Measurements from ENCODE around the gene TP53I11. TPM values are rescaled to one million over a fixed set of nuclear protein-coding genes. Genes with fewer than 3 reads are reported as not detected.

The TP53I11 gene
- polyA plus RNA-seq, 1 donor from 2014 or later: 44.0 TPM

- H3K27me3 Mint-ChIP-seq: peaks cover 3% of the 10 kb centered on the region
- no peak overlapping the region for H3K4me3 Mint-ChIP-seq
- H3K36me3 Mint-ChIP-seq: peaks cover 1% of the 10 kb centered on the region
- peaks cover 8 to 10% (median 9%) of the 10 kb centered on the region in 3 donors for H3K4me1 Mint-ChIP-seq
- peak overlapping the region in 1 of 3 donors; percentile 63 for H3K27ac Mint-ChIP-seq
- no peaks in the 10 kb centered on the region for H3K9me3 Mint-ChIP-seq
Observed at GRCh38 chr11:44910591-44910990, 40.1 kb downstream of the TP53I11 start.

GRCh38 chr11:44909557-44909956 is 41.1 kb downstream of the TP53I11 start:
- Mint-ChIP-seq H3K4me3 (no peak overlapping the region), H3K27me3 (peaks cover 3% of the 10 kb centered on the region), H3K27ac (peak overlapping the region in 1 of 3 donors; percentile 50), H3K36me3 (peaks cover 1% of the 10 kb centered on the region), H3K9me3 (no peaks in the 10 kb centered on the region), H3K4me1 (peaks cover 5 to 13% (median 10%) of the 10 kb centered on the region in 3 donors)

GRCh38 chr11:44906649-44907048 is 44.0 kb downstream of the TP53I11 start:
- Mint-ChIP-seq H3K9me3 (no peaks in the 10 kb centered on the region), H3K27me3 (peaks cover 3% of the 10 kb centered on the region), H3K4me3 (no peak overlapping the region), H3K4me1 (peaks cover 5 to 13% (median 10%) of the 10 kb centered on the region in 3 donors), H3K36me3 (peaks cover 1% of the 10 kb centered on the region), H3K27ac (no peak overlapping the region)

- Mint-ChIP-seq H3K9me3 (no peaks in the 10 kb centered on the region), H3K27me3 (peaks cover 3% of the 10 kb centered on the region), H3K4me1 (peaks cover 0 to 10% (median 6%) of the 10 kb centered on the region in 3 donors), H3K36me3 (peaks cover 1% of the 10 kb centered on the region), H3K4me3 (peak overlapping the region in 1 of 4 donors; percentile 60), H3K27ac (peak overlapping the region in 1 of 3 donors; percentile 64)
Observed at GRCh38 chr11:44905131-44905866, 45.4 kb downstream of the TP53I11 start.

- peaks cover 3% of the 10 kb centered on the region for H3K36me3 Mint-ChIP-seq
- peaks cover 3% of the 10 kb centered on the region for H3K27me3 Mint-ChIP-seq
- H3K4me3 Mint-ChIP-seq: no peak overlapping the region
- H3K27ac Mint-ChIP-seq: no peak overlapping the region
- peaks cover 0 to 10% (median 6%) of the 10 kb centered on the region in 3 donors for H3K4me1 Mint-ChIP-seq
- H3K9me3 Mint-ChIP-seq: no peaks in the 10 kb centered on the region
Observed at GRCh38 chr11:44904261-44905020, 46.2 kb downstream of the TP53I11 start.

GRCh38 chr11:44903518-44903917 is 47.2 kb downstream of the TP53I11 start:
- Mint-ChIP-seq H3K9me3 (peaks cover 0 to 4% (median 0%) of the 10 kb centered on the region in 3 donors), H3K36me3 (peaks cover 3% of the 10 kb centered on the region), H3K4me1 (peaks cover 0 to 10% (median 6%) of the 10 kb centered on the region in 3 donors), H3K4me3 (no peak overlapping the region), H3K27ac (no peak overlapping the region), H3K27me3 (peaks cover 3% of the 10 kb centered on the region)

- Mint-ChIP-seq H3K27me3 (peaks cover 3% of the 10 kb centered on the region), H3K36me3 (peaks cover 2% of the 10 kb centered on the region), H3K4me1 (peaks cover 0 to 10% (median 6%) of the 10 kb centered on the region in 3 donors), H3K9me3 (peaks cover 0 to 4% (median 0%) of the 10 kb centered on the region in 3 donors), H3K4me3 (no peak overlapping the region), H3K27ac (no peak overlapping the region)
Observed at GRCh38 chr11:44903035-44903434, 47.6 kb downstream of the TP53I11 start.

GRCh38 chr11:44901786-44902185 is 48.9 kb downstream of the TP53I11 start:
- no peak overlapping the region for H3K4me3 Mint-ChIP-seq
- H3K27me3 Mint-ChIP-seq: peaks cover 3% of the 10 kb centered on the region
- peak overlapping the region in 1 of 3 donors; percentile 83 for H3K27ac Mint-ChIP-seq
- peaks cover 0 to 4% (median 0%) of the 10 kb centered on the region in 3 donors for H3K9me3 Mint-ChIP-seq
- peaks cover 0 to 10% (median 7%) of the 10 kb centered on the region in 3 donors for H3K4me1 Mint-ChIP-seq
- peaks cover 2% of the 10 kb centered on the region for H3K36me3 Mint-ChIP-seq

- H3K36me3 Mint-ChIP-seq: peaks cover 2% of the 10 kb centered on the region
Observed at GRCh38 chr11:44901120-44901633, 49.5 kb downstream of the TP53I11 start.

GRCh38 chr11:44899959-44900358 is 50.7 kb downstream of the TP53I11 start:
- Mint-ChIP-seq H3K4me1 (peaks cover 0 to 1% (median 0%) of the 10 kb centered on the region in 3 donors), H3K27ac (no peak overlapping the region), H3K27me3 (peaks cover 2% of the 10 kb centered on the region), H3K36me3 (peaks cover 2% of the 10 kb centered on the region), H3K4me3 (no peak overlapping the region), H3K9me3 (peaks cover 0 to 4% (median 0%) of the 10 kb centered on the region in 3 donors)

More at GRCh38 chr11:44901120-44901633, 49.5 kb downstream of the TP53I11 start:
- H3K9me3 Mint-ChIP-seq: peaks cover 0 to 4% (median 0%) of the 10 kb centered on the region in 3 donors
- H3K27ac Mint-ChIP-seq: no peak overlapping the region
- peaks cover 0 to 10% (median 7%) of the 10 kb centered on the region in 3 donors for H3K4me1 Mint-ChIP-seq
- no peak overlapping the region for H3K4me3 Mint-ChIP-seq
- H3K27me3 Mint-ChIP-seq: peaks cover 3% of the 10 kb centered on the region

GRCh38 chr11:44893846-44894617 is 56.7 kb downstream of the TP53I11 start:
- H3K36me3 Mint-ChIP-seq: no peaks in the 10 kb centered on the region
- peaks cover 0 to 4% (median 0%) of the 10 kb centered on the region in 3 donors for H3K9me3 Mint-ChIP-seq
- H3K27ac Mint-ChIP-seq: peak overlapping the region in 1 of 3 donors; percentile 2
- H3K27me3 Mint-ChIP-seq: peaks cover 2% of the 10 kb centered on the region
- peaks cover 0 to 1% (median 0%) of the 10 kb centered on the region in 3 donors for H3K4me1 Mint-ChIP-seq
- no peak overlapping the region for H3K4me3 Mint-ChIP-seq

GRCh38 chr11:44893308-44893822 is 57.3 kb downstream of the TP53I11 start:
- H3K9me3 Mint-ChIP-seq: no peaks in the 10 kb centered on the region
- peaks cover 2% of the 10 kb centered on the region for H3K27me3 Mint-ChIP-seq
- no peak overlapping the region for H3K4me3 Mint-ChIP-seq
- H3K36me3 Mint-ChIP-seq: no peaks in the 10 kb centered on the region
- H3K4me1 Mint-ChIP-seq: peaks cover 0 to 1% (median 0%) of the 10 kb centered on the region in 3 donors
- H3K27ac Mint-ChIP-seq: peak overlapping the region in 1 of 3 donors; percentile 2

- Mint-ChIP-seq H3K4me1 (peaks cover 0 to under 1% (median 0%) of the 10 kb centered on the region in 3 donors), H3K4me3 (no peak overlapping the region), H3K27ac (peak overlapping the region in 1 of 3 donors; percentile 2), H3K36me3 (no peaks in the 10 kb centered on the region), H3K27me3 (peaks cover 2% of the 10 kb centered on the region), H3K9me3 (no peaks in the 10 kb centered on the region)
Observed at GRCh38 chr11:44892843-44893242, 57.8 kb downstream of the TP53I11 start.

GRCh38 chr11:44889266-44889665 is 61.4 kb downstream of the TP53I11 start:
- Mint-ChIP-seq H3K27ac (no peak overlapping the region), H3K27me3 (peaks cover 2% of the 10 kb centered on the region), H3K36me3 (no peaks in the 10 kb centered on the region), H3K4me1 (peaks cover 0 to 3% (median 0%) of the 10 kb centered on the region in 3 donors), H3K9me3 (no peaks in the 10 kb centered on the region), H3K4me3 (no peak overlapping the region)

All from IgD-negative memory B cell (primary cell).